BJ (cell line): ENCODE results near the gene STRIP2. TPM values are rescaled to one million over a fixed set of nuclear protein-coding genes. Genes with fewer than 3 reads are reported as not detected.

ENCODE experiments used
- CTCF ChIA-PET: fragments of 350-600 bp; formaldehyde crosslinking; extraction: SDS; loops from one replicate; lab custom pipeline; 2021; ENCODE audit warnings: antibody characterized with exemption, inconsistent platforms; lab: Yijun Ruan, JAX
- POLR2A ChIA-PET: fragments of 300-600 bp; sonication (Branson Sonifier 250); formaldehyde crosslinking; extraction: SDS; loops from one replicate; lab custom pipeline; 2021; ENCODE audit warnings: antibody characterized with exemption; lab: Charles Lee
- DNase-seq: peaks from one replicate; pipeline ENCODE4 v3.0.0-alpha.2; 2011; ENCODE audit warnings: low read depth
- H3K27me3 ChIP-seq: 2 replicates; pipeline ENCODE4 v1.6.0; 2011; ENCODE audit warnings: low read length; ENCODE audit not compliant: control insufficient read depth, insufficient read depth
- H3K36me3 ChIP-seq: 2 replicates; pipeline ENCODE4 v1.5.1; 2011; ENCODE audit warnings: low read length; ENCODE audit not compliant: control insufficient read depth, insufficient read depth
- H3K4me3 ChIP-seq: 2 replicates; pipeline ENCODE4 v1.5.1; 2011; ENCODE audit warnings: low read depth, mild to moderate bottlenecking, control low read depth, low read length
- CTCF ChIP-seq: IDR thresholded peaks from 2 replicates; pipeline ENCODE4 v1.5.1; 2011; ENCODE audit warnings: low read depth, mild to moderate bottlenecking, control low read depth, inconsistent platforms, low read length, moderate library complexity; ENCODE audit not compliant: insufficient read depth
- polyA plus RNA-seq: library from polyadenylated mRNA; depleted of rRNA; stranded (reverse); fragments of >200 nt; gene quantifications from 2 replicates; pipeline ENCODE4 v1.2.3, GENCODE V29; 2011; rRNA removed
- small RNA-seq: library from RNA; depleted of rRNA; stranded (forward); fragments of <200 nt; gene quantifications from one replicate; pipeline ENCODE3, GENCODE V24; 2012; ENCODE audit warnings: low replicate concordance, low read depth; ENCODE audit not compliant: insufficient read length

Gene STRIP2
- polyA plus RNA-seq, 1 experiment, result 2.0 TPM

- no peak for DNase-seq
- TF ChIP-seq CTCF, result no peak
- Histone ChIP-seq H3K27me3 (no peaks in the 10 kb centered on the region; the same call in 1 of the 2 replicates), H3K36me3 (no peaks in the 10 kb centered on the region), H3K4me3 (no peak overlapping the region)
- ChIA-PET POLR2A (no interaction called here), CTCF (no interaction called here)
Observed at GRCh38 chr7:129535896-129536295, 101.7 kb downstream of the STRIP2 start.

- CTCF ChIA-PET, result no interaction called here
- TF ChIP-seq CTCF, result no peak
Observed at GRCh38 chr7:129536323-129536722, 102.1 kb downstream of the STRIP2 start.

More at GRCh38 chr7:129536323-129536722, 102.1 kb downstream of the STRIP2 start:
- POLR2A ChIA-PET, result no interaction called here
- Histone ChIP-seq H3K36me3 (no peaks in the 10 kb centered on the region), H3K27me3 (no peaks in the 10 kb centered on the region; the same call in none of the 2 replicates), H3K4me3 (no peak overlapping the region)
- DNase-seq, result no peak

Small RNA genes lying within 50 kb of the gene (small RNA-seq; reads per million reads assigned to genes)
- gene AC009244.1 (not detected), gene RNU1-72P (0.84 reads per million), gene SNRPGP3 (not detected)

Other genes starting within 250 kb of the STRIP2 start
- gene SMO, start 245.8 kb upstream of the STRIP2 start, polyA plus RNA-seq, result 7.6 and 10.8 TPM in 2 replicates
- 7.8 and 11.4 TPM in 2 replicates for gene AHCYL2, start 209.4 kb upstream of the STRIP2 start, polyA plus RNA-seq
- gene SMKR1, start 68.1 kb downstream of the STRIP2 start, polyA plus RNA-seq, result 0.27 and 0.45 TPM in 2 replicates
- gene NRF1, start 177.3 kb downstream of the STRIP2 start, polyA plus RNA-seq, result 13.0 and 13.3 TPM in 2 replicates